IPS-15b (cell line): Measurements from ENCODE around the gene OR2T29.
"Not testable (repeated sequence)": the region's sequence is repeated elsewhere in the genome, so short reads cannot be mapped to it uniquely, and the experiment has no call there.

Source experiments
- H3K27me3 ChIP-seq: one replicate; pipeline ENCODE4 v1.6.1; 2013; ENCODE audit warnings: low read length; ENCODE audit not compliant: control insufficient read depth, insufficient read depth
- H3K36me3 ChIP-seq: one replicate; pipeline ENCODE4 v1.6.1; 2013; ENCODE audit warnings: low read length; ENCODE audit not compliant: control insufficient read depth, insufficient read depth
- H3K4me1 ChIP-seq: one replicate; pipeline ENCODE4 v1.6.1; 2013; ENCODE audit warnings: mild to moderate bottlenecking, low read length; ENCODE audit not compliant: control insufficient read depth, insufficient read depth
- H3K4me3 ChIP-seq: one replicate; pipeline ENCODE4 v1.5.1; 2013; ENCODE audit warnings: low read depth, low read length
- H3K9ac ChIP-seq: one replicate; pipeline ENCODE4 v1.6.1; 2013; ENCODE audit warnings: low read depth, mild to moderate bottlenecking, low read length
- H3K9me3 ChIP-seq: one replicate; pipeline ENCODE4 v1.6.1; 2013; ENCODE audit warnings: mild to moderate bottlenecking, low read length; ENCODE audit not compliant: control insufficient read depth, insufficient read depth

OR2T29 gene, protein sequence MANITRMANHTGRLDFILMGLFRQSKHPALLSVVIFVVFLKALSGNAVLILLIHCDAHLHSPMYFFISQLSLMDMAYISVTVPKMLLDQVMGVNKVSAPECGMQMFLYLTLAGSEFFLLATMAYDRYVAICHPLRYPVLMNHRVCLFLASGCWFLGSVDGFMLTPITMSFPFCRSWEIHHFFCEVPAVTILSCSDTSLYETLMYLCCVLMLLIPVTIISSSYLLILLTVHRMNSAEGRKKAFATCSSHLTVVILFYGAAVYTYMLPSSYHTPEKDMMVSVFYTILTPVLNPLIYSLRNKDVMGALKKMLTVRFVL

DNA sequence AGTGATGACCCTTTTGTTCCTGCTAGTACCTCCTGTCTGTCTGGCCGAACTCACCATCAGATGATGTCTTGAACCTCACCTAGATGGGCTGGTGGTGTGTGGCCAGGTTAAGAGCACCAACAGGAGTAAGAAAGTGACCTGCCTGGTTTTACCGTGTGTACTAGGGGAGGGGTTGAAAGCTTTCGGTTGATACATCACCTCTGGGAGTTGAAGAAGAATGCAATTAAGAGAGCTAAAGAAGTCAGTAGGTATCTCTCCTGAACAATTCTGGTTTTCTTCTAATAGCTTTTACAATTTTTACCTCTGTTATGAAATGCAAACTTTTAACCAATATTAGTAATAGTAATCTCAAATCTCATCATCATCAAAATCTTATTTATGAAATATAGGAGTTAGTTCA, at the start of gene OR2T29:
OR2T29 (minus strand) TSS at position 101 of the 400 bp plus-strand sequence. CDS start 3,281 bp downstream, outside the sequence.
- H3K9ac ChIP-seq: not testable (repeated sequence)

DNA sequence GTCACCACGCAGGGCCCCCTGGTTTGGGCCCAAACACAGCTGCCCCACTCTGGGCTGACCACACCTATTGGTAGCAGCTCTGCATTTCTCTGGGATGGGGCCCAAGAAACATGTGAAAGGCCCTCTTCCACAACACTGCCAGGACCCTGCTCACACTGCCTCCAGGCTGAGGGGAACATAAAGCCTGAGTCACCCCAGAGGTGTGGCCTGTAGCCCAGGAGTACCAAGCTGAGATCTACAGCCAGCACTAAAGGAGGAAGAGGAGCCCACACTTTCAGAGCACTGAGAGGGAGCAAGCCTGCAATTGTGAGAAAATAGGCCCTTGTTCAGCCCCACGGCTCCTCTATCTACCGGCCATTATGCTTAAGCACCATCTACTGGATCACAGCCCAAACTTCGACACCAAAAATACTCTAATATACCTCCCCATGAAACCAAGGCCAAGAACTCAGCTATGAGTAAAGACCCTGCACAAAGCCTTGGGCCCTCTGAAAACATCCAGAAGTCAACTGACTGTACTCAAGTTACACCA, 49.4 kb upstream of the OR2T29 start:
- Histone ChIP-seq H3K4me3 (no peak overlapping the region), H3K4me1 (no peaks in the 10 kb centered on the region), H3K9me3 (no peaks in the 10 kb centered on the region), H3K9ac (no peak overlapping the region), H3K36me3 (no peaks in the 10 kb centered on the region), H3K27me3 (no peaks in the 10 kb centered on the region)

More for the DNA sequence above, at the start of gene OR2T29:
- H3K36me3 ChIP-seq, H3K9me3 ChIP-seq, H3K4me3 ChIP-seq, H3K4me1 ChIP-seq, H3K27me3 ChIP-seq: not testable (repeated sequence)

DNA sequence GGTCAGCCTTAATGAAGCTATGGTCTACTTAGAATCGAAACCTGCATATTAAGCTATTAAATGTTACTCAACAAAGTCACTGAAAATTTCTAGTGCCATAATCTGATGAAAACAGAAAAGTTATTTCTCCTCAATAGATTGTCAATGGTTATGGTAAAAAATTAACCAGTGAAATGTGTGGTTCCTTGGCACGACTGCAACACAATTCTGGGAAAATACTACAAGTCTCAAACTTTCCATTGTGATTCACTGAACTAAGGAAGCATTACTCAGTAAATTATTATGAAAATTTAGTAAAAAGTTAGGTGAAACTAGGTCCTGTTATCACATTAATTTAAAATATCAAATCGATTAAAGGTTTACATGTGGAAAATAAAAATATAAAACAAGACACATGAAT, 47.7 kb upstream of the OR2T29 start:
- H3K4me3 ChIP-seq: no peak overlapping the region
- H3K4me1 ChIP-seq: no peaks in the 10 kb centered on the region
- H3K9me3 ChIP-seq: no peaks in the 10 kb centered on the region
- H3K9ac ChIP-seq: no peak overlapping the region
- H3K36me3 ChIP-seq: no peaks in the 10 kb centered on the region
- H3K27me3 ChIP-seq: no peaks in the 10 kb centered on the region

DNA sequence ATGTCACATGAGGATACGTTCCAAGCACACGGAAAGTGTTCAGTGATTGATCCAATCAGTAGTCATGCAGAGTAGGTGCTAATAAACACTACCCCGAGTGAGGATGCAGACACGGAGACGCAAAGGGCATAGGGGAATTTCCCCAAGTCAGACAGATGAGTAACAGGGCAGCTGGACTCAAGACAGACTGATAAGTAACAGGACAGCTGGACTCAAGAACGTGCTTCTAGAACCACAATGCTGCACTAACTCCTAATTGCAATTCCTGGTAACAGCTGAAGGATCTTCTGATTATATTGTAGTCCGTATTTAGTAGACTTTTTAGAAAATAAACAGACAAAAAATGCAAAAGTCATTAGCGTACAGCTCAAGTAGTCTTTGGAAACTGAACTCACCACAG, 36.8 kb upstream of the OR2T29 start:
- H3K4me3 ChIP-seq: no peak overlapping the region
- no peaks in the 10 kb centered on the region for H3K27me3 ChIP-seq
- no peaks in the 10 kb centered on the region for H3K4me1 ChIP-seq
- no peaks in the 10 kb centered on the region for H3K36me3 ChIP-seq
- H3K9ac ChIP-seq: no peak overlapping the region
- H3K9me3 ChIP-seq: peaks cover 6% of the 10 kb centered on the region

DNA sequence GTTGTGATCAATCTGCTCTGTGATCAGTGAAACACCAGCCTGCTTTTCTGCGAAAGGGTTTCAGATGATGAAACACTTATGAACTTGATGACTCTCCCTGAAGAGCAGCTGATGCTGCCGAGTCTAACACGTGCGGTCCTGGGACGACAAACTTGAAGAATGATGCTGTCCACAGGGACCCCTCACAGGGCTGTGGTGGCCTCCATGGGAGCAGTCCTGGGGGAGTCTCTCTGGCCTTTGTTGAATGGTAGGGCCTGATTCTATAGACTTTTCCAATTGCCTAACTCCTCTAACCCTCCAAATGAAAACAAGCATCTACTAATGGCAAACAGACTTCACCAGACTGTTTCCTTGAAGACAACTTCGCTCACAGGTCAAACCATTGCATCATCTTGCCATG, 35.0 kb upstream of the OR2T29 start, which contains the start of gene OR2T10:
OR2T10 (minus strand) TSS at position 112 of the 400 bp plus-strand sequence. CDS start 3,932 bp downstream, outside the sequence.
- Histone ChIP-seq H3K4me1 (no peaks in the 10 kb centered on the region), H3K4me3 (no peak within 1 kb of the TSS), H3K27me3 (no peaks in the 10 kb centered on the region), H3K9ac (no peak within 1 kb of the TSS), H3K9me3 (peaks cover 6% of the 10 kb centered on the region), H3K36me3 (no peaks in the 10 kb centered on the region)

DNA sequence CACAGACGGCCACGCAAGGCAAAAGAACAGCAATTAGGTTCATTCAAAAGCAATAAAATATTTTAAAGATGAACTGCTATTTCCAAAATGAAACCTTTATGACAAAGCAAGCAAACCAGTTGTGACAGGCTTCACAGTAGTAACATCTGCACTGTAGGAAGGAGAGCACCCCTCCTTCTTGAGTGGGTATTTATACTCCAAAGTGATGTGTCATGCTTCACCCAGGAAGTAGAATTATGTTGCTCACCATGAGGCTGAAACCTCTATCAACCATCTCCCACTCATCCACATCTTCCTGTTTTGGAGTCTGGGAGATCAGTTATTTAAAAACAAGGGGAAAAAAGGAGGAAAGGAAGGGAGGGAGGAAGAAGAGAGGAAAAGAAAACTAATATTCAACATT, 34.0 kb upstream of the OR2T29 start:
- no peaks in the 10 kb centered on the region for H3K4me1 ChIP-seq
- no peaks in the 10 kb centered on the region for H3K36me3 ChIP-seq
- peaks cover 6% of the 10 kb centered on the region for H3K9me3 ChIP-seq
- no peak overlapping the region for H3K4me3 ChIP-seq
- no peaks in the 10 kb centered on the region for H3K27me3 ChIP-seq
- no peak overlapping the region for H3K9ac ChIP-seq

DNA sequence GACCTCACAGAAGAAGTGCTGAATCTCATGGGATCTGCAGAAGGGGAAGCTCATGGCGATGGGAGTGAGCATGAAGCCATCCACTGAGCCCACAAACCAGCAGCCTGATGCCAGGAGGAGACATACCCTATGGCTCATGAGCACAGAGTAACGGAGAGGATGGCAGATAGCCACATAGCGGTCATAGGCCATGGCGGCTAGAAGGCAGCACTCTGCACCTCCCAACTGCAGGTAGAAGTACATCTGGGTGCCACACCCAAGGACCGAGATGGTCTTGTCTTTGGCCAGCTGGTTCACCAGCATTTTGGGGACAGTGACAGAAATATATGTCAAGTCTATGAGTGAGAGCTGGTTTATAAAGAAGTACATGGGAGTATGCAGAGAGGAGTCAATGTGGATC, 30.7 kb upstream of the OR2T29 start:
- H3K4me1 ChIP-seq: no peaks in the 10 kb centered on the region
- no peaks in the 10 kb centered on the region for H3K36me3 ChIP-seq
- H3K9ac ChIP-seq: no peak overlapping the region
- no peaks in the 10 kb centered on the region for H3K9me3 ChIP-seq
- H3K27me3 ChIP-seq: no peaks in the 10 kb centered on the region
- no peak overlapping the region for H3K4me3 ChIP-seq

DNA sequence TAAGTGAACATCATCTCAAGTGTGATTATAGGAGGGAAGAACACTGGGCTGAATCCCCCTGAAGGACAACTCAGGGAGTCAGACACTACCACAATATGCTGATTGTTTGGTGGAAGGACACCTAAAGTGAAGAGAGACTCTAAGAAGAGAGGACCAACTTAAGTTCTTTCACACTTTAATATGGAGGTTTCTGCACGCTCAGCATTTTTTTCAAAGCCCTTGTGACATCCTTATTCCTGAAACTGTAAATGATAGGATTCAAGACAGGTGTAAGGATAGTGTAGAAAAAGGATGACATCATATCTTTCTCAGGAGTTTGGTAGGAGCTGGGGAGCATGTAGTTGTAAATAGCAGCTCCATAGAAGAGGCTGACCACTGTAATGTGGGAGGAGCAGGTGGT, 30.1 kb upstream of the OR2T29 start:
- H3K9me3 ChIP-seq: no peaks in the 10 kb centered on the region
- no peaks in the 10 kb centered on the region for H3K27me3 ChIP-seq
- H3K4me1 ChIP-seq: no peaks in the 10 kb centered on the region

DNA sequence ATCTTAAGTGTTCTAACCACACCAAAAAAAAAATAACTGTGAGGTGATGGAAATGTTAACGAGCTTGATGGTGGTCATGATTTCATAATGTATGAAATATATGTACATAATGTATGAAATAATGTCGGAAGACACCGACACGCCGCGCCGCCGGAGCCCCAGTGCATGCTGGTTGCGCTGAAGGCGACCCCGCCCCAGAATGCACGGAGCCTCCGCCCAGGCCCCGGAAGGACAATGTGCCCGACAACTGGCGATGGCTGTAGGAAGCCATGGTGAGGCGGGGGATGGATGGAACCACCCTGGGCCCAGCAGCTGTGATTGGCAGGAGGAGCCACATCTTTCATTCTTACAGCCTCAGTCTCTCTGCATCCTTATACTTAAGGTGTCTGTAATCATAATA, 27.5 kb upstream of the OR2T29 start:
- Histone ChIP-seq H3K4me1 (no peaks in the 10 kb centered on the region), H3K36me3 (no peaks in the 10 kb centered on the region), H3K9me3 (no peaks in the 10 kb centered on the region), H3K27me3 (no peaks in the 10 kb centered on the region), H3K9ac (no peak overlapping the region), H3K4me3 (no peak overlapping the region)

More for the DNA sequence above, 30.1 kb upstream of the OR2T29 start:
- Histone ChIP-seq H3K9ac (no peak overlapping the region), H3K36me3 (no peaks in the 10 kb centered on the region), H3K4me3 (no peak overlapping the region)

DNA sequence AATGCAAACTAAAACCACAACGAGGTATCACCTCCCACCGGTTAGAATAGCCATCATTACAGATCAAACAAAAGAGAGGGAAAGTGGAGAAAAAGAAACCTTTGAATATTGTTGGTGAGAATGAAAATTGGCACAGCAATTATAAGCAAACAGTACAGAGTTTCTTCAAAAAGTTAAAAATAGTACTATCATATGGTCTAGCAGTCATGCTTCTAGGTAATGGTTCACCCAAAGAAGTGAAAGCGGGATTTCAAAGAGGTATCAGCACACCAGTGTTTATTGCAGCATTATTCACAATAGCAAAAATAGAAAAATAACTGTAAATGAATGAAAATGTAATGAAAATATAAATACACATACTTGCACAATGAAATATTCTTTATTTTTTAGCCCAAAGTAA, 26.8 kb upstream of the OR2T29 start:
- H3K36me3 ChIP-seq: no peaks in the 10 kb centered on the region
- no peaks in the 10 kb centered on the region for H3K4me1 ChIP-seq
- H3K27me3 ChIP-seq: no peaks in the 10 kb centered on the region
- no peaks in the 10 kb centered on the region for H3K9me3 ChIP-seq
- no peak overlapping the region for H3K9ac ChIP-seq
- H3K4me3 ChIP-seq: no peak overlapping the region

DNA sequence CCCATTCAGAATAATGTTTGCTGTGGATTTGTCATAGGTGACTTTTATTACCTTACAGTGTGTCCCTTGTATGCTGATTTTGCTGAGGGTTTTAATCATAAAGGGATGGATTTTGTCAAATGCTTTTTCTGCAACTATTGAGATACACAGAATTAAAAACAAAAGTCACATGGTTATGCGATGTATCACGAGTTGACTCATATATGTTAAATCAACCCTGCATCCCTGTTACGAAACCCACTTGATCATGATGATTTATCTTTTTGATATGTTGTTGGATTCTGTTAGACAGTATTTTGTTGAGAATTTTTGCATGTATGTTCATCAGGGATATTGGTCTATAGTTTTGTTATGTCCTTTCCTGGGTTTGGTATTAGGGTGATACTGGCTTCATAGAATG, 22.7 kb upstream of the OR2T29 start:
- no peaks in the 10 kb centered on the region for H3K4me1 ChIP-seq
- no peaks in the 10 kb centered on the region for H3K27me3 ChIP-seq
- no peak overlapping the region for H3K9ac ChIP-seq
- no peaks in the 10 kb centered on the region for H3K36me3 ChIP-seq
- H3K4me3 ChIP-seq: no peak overlapping the region
- no peaks in the 10 kb centered on the region for H3K9me3 ChIP-seq

DNA sequence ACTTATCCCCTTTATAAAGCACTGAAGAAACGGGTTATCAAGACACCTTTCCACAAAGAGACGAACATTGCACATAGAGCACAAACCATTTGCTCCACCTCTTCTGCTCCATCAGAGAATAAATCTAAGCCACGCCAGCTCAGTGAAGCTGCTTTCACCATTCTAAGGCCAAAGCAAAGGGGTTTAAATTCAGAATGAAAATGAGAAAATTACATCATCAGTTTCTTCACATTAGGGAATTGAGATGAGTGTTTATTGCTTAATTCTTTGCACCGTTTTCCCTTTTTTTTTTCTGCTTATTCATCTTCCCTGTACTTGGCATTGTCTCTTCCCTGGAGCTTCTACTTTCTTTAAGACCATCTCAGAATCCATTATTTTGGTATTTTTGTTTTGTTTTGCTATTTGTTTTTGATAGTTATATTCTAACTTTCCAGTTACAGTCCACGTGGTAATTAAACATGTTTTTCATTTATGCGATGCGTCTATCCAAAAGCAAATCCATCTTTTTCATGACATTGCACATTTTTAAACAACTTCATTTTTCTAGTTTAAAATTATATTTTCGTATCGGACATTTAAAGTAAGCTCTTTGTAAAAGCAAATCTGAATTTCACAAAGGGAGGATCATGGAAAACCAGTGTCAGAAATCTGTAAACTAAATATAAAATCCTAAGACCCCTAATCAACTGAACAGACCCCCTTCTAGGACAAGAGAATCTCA, 13.8 kb upstream of the OR2T29 start:
- no peaks in the 10 kb centered on the region for H3K36me3 ChIP-seq

More for the DNA sequence above, 13.8 kb upstream of the OR2T29 start:
- Histone ChIP-seq H3K4me1 (no peaks in the 10 kb centered on the region), H3K4me3 (no peak overlapping the region), H3K9me3 (no peaks in the 10 kb centered on the region), H3K9ac (no peak overlapping the region), H3K27me3 (no peaks in the 10 kb centered on the region)
